ENCODE results near the gene PLD1.

PLD1 gene

GRCh38 chr3:171796625-171797264, 13.5 kb downstream of the PLD1 start:
- DNase-seq = no peak

GRCh38 chr3:171792531-171792930, 17.8 kb downstream of the PLD1 start:
- no peak for DNase-seq

GRCh38 chr3:171791692-171792076, 18.6 kb downstream of the PLD1 start:
- no peak for DNase-seq

GRCh38 chr3:171790898-171791691, 19.2 kb downstream of the PLD1 start:
- DNase-seq = no peak

GRCh38 chr3:171790574-171790897, 19.7 kb downstream of the PLD1 start:
- DNase-seq = no peak

GRCh38 chr3:171789759-171790505, 20.4 kb downstream of the PLD1 start:
- no peak for DNase-seq

GRCh38 chr3:171788546-171789351, 21.5 kb downstream of the PLD1 start:
- DNase-seq = no peak

GRCh38 chr3:171786997-171787396, 23.3 kb downstream of the PLD1 start:
- DNase-seq = no peak

GRCh38 chr3:171784937-171785336, 25.3 kb downstream of the PLD1 start:
- DNase-seq = no peak

GRCh38 chr3:171784387-171784786, 25.9 kb downstream of the PLD1 start:
- no peak for DNase-seq

- DNase-seq = no peak
These were observed 26.7 kb downstream of the PLD1 start for GRCh38 chr3:171783626-171784025.

GRCh38 chr3:171783086-171783485, 27.2 kb downstream of the PLD1 start:
- no peak for DNase-seq

GRCh38 chr3:171782617-171783016, 27.7 kb downstream of the PLD1 start:
- DNase-seq = no peak

- DNase-seq = no peak
These were observed 28.6 kb downstream of the PLD1 start for GRCh38 chr3:171781711-171782127.

- no peak for DNase-seq
These were observed 31.8 kb downstream of the PLD1 start for GRCh38 chr3:171778493-171778892.

GRCh38 chr3:171777596-171777995, 32.7 kb downstream of the PLD1 start:
- no peak for DNase-seq

GRCh38 chr3:171776839-171777583, 33.3 kb downstream of the PLD1 start:
- no peak for DNase-seq

GRCh38 chr3:171776411-171776810, 33.9 kb downstream of the PLD1 start:
- DNase-seq = no peak

- no peak for DNase-seq
These were observed 34.3 kb downstream of the PLD1 start for GRCh38 chr3:171775943-171776342.

GRCh38 chr3:171774521-171774920, 35.8 kb downstream of the PLD1 start:
- DNase-seq = no peak

GRCh38 chr3:171772427-171773056, 37.7 kb downstream of the PLD1 start:
- DNase-seq = peak; percentile 23

Measured in NCI-H1694 treated with DMSO at 0.1 percent for 48 hours (cell line).